ENCODE data around the gene CACNG4.
"Not testable (repeated sequence)": the region's sequence is repeated elsewhere in the genome, so short reads cannot be mapped to it uniquely, and the experiment has no call there.

The CACNG4 gene

GRCh38 chr17:67018471-67019434, 54.2 kb downstream of the CACNG4 start:
- DNase-seq (ENCODE audit: low read depth in 2 of 2) = no peak

GRCh38 chr17:67019809-67020208, 55.3 kb downstream of the CACNG4 start:
- DNase-seq (ENCODE audit: low read depth in 2 of 2) = no peak

GRCh38 chr17:67020293-67020766, 55.8 kb downstream of the CACNG4 start:
- DNase-seq (ENCODE audit: low read depth in 2 of 2) = no peak

- no peak for DNase-seq (ENCODE audit: low read depth in 2 of 2)
Observed at GRCh38 chr17:67021196-67021595, 56.7 kb downstream of the CACNG4 start.

- DNase-seq (ENCODE audit: low read depth in 2 of 2) = no peak
Observed at GRCh38 chr17:67021743-67022450, 57.4 kb downstream of the CACNG4 start.

- no peak for DNase-seq (ENCODE audit: low read depth in 2 of 2)
Observed at GRCh38 chr17:67022451-67022810, 57.9 kb downstream of the CACNG4 start.

- DNase-seq (ENCODE audit: low read depth in 2 of 2) = no peak
Observed at GRCh38 chr17:67024736-67025135, 60.2 kb downstream of the CACNG4 start.

GRCh38 chr17:67025216-67025792, 60.8 kb downstream of the CACNG4 start:
- no peak for DNase-seq (ENCODE audit: low read depth in 2 of 2)

- DNase-seq (ENCODE audit: low read depth in 2 of 2) = no peak
Observed at GRCh38 chr17:67026341-67026740, 61.8 kb downstream of the CACNG4 start.

- no peak for DNase-seq (ENCODE audit: low read depth in 2 of 2)
Observed at GRCh38 chr17:67027031-67027628, 62.6 kb downstream of the CACNG4 start.

GRCh38 chr17:67030641-67031040, 66.1 kb downstream of the CACNG4 start:
- DNase-seq (ENCODE audit: low read depth in 2 of 2) = no peak

GRCh38 chr17:67032382-67032781, 67.9 kb downstream of the CACNG4 start:
- DNase-seq (ENCODE audit: low read depth in 2 of 2) = no peak

GRCh38 chr17:67032985-67033384, 68.5 kb downstream of the CACNG4 start:
- no peak for DNase-seq (ENCODE audit: low read depth in 2 of 2)

- no peak for DNase-seq (ENCODE audit: low read depth in 2 of 2)
Observed at GRCh38 chr17:67033613-67034012, 69.1 kb downstream of the CACNG4 start.

- DNase-seq (ENCODE audit: low read depth in 2 of 2) = no peak
Observed at GRCh38 chr17:67035131-67036083, 70.9 kb downstream of the CACNG4 start.

GRCh38 chr17:67038861-67039365, 74.4 kb downstream of the CACNG4 start:
- no peak for DNase-seq (ENCODE audit: low read depth in 2 of 2)

GRCh38 chr17:67040652-67041051, 76.1 kb downstream of the CACNG4 start:
- no peak for DNase-seq (ENCODE audit: low read depth in 2 of 2)

- DNase-seq (ENCODE audit: low read depth in 2 of 2) = not testable (repeated sequence)
Observed at GRCh38 chr17:67041119-67041518, 76.6 kb downstream of the CACNG4 start.

- DNase-seq (ENCODE audit: low read depth in 2 of 2) = no peak
Observed at GRCh38 chr17:67041531-67041930, 77.0 kb downstream of the CACNG4 start.

Measured in activated CD8-positive, alpha-beta memory T cell treated with anti-CD3 and anti-CD28 coated beads for 4 hours (primary cell).